Vagina (tissue), 2 donors: Measurements from ENCODE around the gene XPNPEP1.

ENCODE experiments used
- POLR2A ChIP-seq, 2 donors: fragments of 450-650 bp; IDR thresholded peaks; one replicate each; pipeline ENCODE4 v1.6.1; 2017; ENCODE audit warnings: antibody characterized with exemption in 2 of 2, mild to moderate bottlenecking in 2 of 2, moderate library complexity in 2 of 2
- POLR2AphosphoS5 ChIP-seq, 2 donors: sonication (generic); formaldehyde crosslinking; IDR thresholded peaks; one replicate each; pipeline ENCODE4 v1.9.0; 2017; ENCODE audit warnings: antibody characterized with exemption in 2 of 2, mild to moderate bottlenecking in 2 of 2, low read depth in 1 of 2; ENCODE audit not compliant: insufficient read depth in 1 of 2
- TF ChIP-seq, protein P1 (sequence below), 3 experiments: fragments of 450-650 bp in 2 of 3; fragments of 200-600 bp in 1 of 3; sonication (generic) in 1 of 3; IDR thresholded peaks; one replicate each; pipeline ENCODE4 v1.5.1; 2017 to 2019; ENCODE audit warnings: antibody characterized with exemption in 3 of 3, mild to moderate bottlenecking in 2 of 3, moderate library complexity in 2 of 3

DNA sequence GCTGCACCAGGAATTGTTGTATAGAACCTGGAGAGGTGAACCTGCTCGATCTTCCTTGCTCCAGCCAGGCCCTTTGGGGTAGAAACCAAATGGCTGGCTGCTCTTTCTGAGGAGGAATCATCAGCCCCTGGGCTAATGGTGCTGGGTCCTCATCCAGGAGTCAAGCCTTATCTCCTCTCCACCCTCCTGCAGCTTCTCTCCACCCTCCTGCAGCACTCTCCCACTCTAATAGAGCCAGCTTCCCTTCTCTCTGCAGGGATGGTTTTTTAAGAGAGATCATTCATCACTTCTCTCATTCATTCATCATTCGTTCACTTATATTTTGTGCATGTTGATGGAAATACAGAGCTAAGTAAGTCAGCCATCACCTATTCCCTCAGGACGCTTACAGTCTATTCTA, 103.5 kb downstream of the XPNPEP1 start:
- TF ChIP-seq POLR2A (IDR thresholded peaks at IDR 0.05) (no peak), POLR2AphosphoS5 (IDR thresholded peaks at IDR 0.05; ENCODE audit: insufficient read depth in 1 of 2, low read depth in 1 of 2) (no peak)
- TF ChIP-seq, protein P1, sequence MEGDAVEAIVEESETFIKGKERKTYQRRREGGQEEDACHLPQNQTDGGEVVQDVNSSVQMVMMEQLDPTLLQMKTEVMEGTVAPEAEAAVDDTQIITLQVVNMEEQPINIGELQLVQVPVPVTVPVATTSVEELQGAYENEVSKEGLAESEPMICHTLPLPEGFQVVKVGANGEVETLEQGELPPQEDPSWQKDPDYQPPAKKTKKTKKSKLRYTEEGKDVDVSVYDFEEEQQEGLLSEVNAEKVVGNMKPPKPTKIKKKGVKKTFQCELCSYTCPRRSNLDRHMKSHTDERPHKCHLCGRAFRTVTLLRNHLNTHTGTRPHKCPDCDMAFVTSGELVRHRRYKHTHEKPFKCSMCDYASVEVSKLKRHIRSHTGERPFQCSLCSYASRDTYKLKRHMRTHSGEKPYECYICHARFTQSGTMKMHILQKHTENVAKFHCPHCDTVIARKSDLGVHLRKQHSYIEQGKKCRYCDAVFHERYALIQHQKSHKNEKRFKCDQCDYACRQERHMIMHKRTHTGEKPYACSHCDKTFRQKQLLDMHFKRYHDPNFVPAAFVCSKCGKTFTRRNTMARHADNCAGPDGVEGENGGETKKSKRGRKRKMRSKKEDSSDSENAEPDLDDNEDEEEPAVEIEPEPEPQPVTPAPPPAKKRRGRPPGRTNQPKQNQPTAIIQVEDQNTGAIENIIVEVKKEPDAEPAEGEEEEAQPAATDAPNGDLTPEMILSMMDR (IDR thresholded peaks at IDR 0.05), result no peak
